ENCODE data around the gene HNRNPH1.

DNA sequence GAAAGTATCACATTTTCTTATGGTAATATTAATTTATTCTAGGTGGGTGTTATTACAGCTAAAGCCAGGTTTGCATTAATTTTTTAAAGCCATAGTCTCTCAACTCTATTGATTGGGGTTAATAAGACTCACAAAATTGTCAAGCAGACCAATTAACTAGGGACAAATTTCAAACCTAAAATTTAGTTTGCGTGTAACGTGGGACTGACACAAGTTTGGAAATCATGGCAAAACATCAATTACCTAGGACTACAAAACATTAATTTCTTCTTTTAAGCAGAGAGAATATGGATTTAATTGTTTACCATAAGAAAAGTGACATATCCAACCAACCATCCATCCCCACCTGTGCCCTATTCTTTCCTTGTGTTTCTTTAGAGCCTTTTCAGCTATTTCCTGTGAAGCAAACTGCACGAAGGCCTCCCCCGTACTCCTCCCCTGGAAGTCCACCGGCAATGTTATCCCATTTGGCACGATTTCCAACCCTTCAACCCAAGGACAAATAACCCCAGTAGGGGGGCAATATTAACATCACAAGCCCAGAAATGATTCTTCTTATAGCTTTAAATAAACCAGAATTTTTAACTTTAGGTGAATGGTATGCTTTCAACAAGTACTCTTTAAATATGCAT, 4.4 kb downstream of the HNRNPH1 start:
- no peak for TF ChIP-seq POLR2A (IDR thresholded peaks at IDR 0.05)
- TF ChIP-seq, protein P1, sequence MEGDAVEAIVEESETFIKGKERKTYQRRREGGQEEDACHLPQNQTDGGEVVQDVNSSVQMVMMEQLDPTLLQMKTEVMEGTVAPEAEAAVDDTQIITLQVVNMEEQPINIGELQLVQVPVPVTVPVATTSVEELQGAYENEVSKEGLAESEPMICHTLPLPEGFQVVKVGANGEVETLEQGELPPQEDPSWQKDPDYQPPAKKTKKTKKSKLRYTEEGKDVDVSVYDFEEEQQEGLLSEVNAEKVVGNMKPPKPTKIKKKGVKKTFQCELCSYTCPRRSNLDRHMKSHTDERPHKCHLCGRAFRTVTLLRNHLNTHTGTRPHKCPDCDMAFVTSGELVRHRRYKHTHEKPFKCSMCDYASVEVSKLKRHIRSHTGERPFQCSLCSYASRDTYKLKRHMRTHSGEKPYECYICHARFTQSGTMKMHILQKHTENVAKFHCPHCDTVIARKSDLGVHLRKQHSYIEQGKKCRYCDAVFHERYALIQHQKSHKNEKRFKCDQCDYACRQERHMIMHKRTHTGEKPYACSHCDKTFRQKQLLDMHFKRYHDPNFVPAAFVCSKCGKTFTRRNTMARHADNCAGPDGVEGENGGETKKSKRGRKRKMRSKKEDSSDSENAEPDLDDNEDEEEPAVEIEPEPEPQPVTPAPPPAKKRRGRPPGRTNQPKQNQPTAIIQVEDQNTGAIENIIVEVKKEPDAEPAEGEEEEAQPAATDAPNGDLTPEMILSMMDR (IDR thresholded peaks at IDR 0.05) = no peak
